Panc1 (cell line): ENCODE measurements around the gene NEK2. TPM values are rescaled to one million over a fixed set of nuclear protein-coding genes. Genes with fewer than 3 reads are reported as not detected.

ENCODE experiments used
- ATAC-seq: fragments of 200-7000 bp; cut with Tn5 transposase; 2 replicates; pipeline ENCODE4 v1.9.1; 2020; ENCODE audit warnings: mild to moderate bottlenecking, moderate library complexity
- BruUV-seq: library from RNA; stranded (reverse); fragments of 400-500 nt; replicated peaks from 2 replicates; lab custom pipeline; 2021; lab: Mats Ljungman, UMichigan
- CTCF ChIA-PET: fragments of 300-600 bp; sonication (Branson Sonifier 250); formaldehyde crosslinking; loops from one replicate; lab custom pipeline; 2022; ENCODE audit warnings: antibody characterized with exemption; lab: Charles Lee
- POLR2A ChIA-PET: fragments of 300-600 bp; sonication (Branson Sonifier 250); formaldehyde crosslinking; loops from one replicate; lab custom pipeline; 2022; ENCODE audit warnings: antibody characterized with exemption; lab: Charles Lee
- DNase-seq: peaks from one replicate; pipeline ENCODE4 v3.0.0-alpha.2; 2010; ENCODE audit warnings: low read depth, low spot score
- H3K27ac ChIP-seq: 2 replicates; pipeline ENCODE4 v1.5.1; 2011; ENCODE audit warnings: mild to moderate bottlenecking, low read length, inconsistent platforms
- H3K27me3 ChIP-seq: fragments of 200-500 bp; sonication (Bioruptor generic); 2 replicates; pipeline ENCODE4 v1.6.0; 2014; ENCODE audit warnings: low read length, inconsistent platforms; ENCODE audit not compliant: control insufficient read depth, insufficient read depth
- H3K36me3 ChIP-seq: fragments of 200-500 bp; sonication (Bioruptor generic); 2 replicates; pipeline ENCODE4 v1.5.1; 2014; ENCODE audit warnings: inconsistent platforms, mild to moderate bottlenecking, low read length, moderate library complexity; ENCODE audit not compliant: control insufficient read depth, insufficient read depth
- H3K4me1 ChIP-seq: 2 replicates; pipeline ENCODE4 v1.5.1; 2011; ENCODE audit warnings: inconsistent platforms, mild to moderate bottlenecking, low read length, moderate library complexity; ENCODE audit not compliant: control insufficient read depth, insufficient read depth
- H3K4me3 ChIP-seq, 2 experiments: 2 replicates each; pipeline ENCODE4 v1.5.1; 2011 to 2012; ENCODE audit warnings: low read depth in 2 of 2, low read length in 2 of 2, mild to moderate bottlenecking in 2 of 2, inconsistent platforms in 1 of 2, moderate library complexity in 1 of 2
- H3K9me3 ChIP-seq: fragments of 200-500 bp; sonication (Bioruptor generic); 2 replicates; pipeline ENCODE4 v1.5.1; 2014; ENCODE audit warnings: low read depth, mild to moderate bottlenecking, inconsistent platforms, low read length, moderate library complexity; ENCODE audit not compliant: control insufficient read depth, insufficient read depth
- POLR2AphosphoS5 ChIP-seq: IDR thresholded peaks from 2 replicates; pipeline ENCODE4 v1.6.1; 2012; ENCODE audit warnings: mild to moderate bottlenecking, low read depth, low read length, moderate library complexity
- SIN3A ChIP-seq: IDR thresholded peaks from 2 replicates; pipeline ENCODE4 v1.6.1; 2012; ENCODE audit warnings: low read depth, mild to moderate bottlenecking, low read length, moderate library complexity, borderline replicate concordance; ENCODE audit not compliant: insufficient read depth
- TCF7L2 ChIP-seq: IDR thresholded peaks from 2 replicates; pipeline ENCODE4 v1.6.1; 2011; ENCODE audit warnings: mild to moderate bottlenecking, low read depth, low read length, inconsistent platforms
- in situ Hi-C: cut with HindIII; loops from 2 replicates; pipeline ENCODE4 v1.10.0; 2016; ENCODE audit warnings: low sequenced_read_pairs, low pct_unique_long_range_greater_than_20kb
- intact Hi-C: fragments of 100-400 bp; cut with micrococcal nuclease; formaldehyde crosslinking; loops from one replicate; pipeline ENCODE4 v1.10.0; 2022; ENCODE audit not compliant: unreplicated experiment
- total RNA-seq: library from RNA; stranded (reverse); gene quantifications from one replicate; pipeline ENCODE4 v1.2.1, GENCODE V29; 2021; ENCODE audit not compliant: unreplicated experiment
- TF ChIP-seq, protein P1 (sequence below): fragments of 450-650 bp; IDR thresholded peaks from 2 replicates; pipeline ENCODE4 v1.5.1; 2017; ENCODE audit warnings: mild to moderate bottlenecking
- TF ChIP-seq, protein P2 (sequence below), 2 experiments: IDR thresholded peaks; 2 replicates each; pipeline ENCODE4 v1.6.1; 2011 to 2012; ENCODE audit warnings: low read depth in 2 of 2, control low read depth in 1 of 2, low read length in 1 of 2, mild to moderate bottlenecking in 1 of 2, moderate library complexity in 1 of 2; ENCODE audit not compliant: insufficient read depth in 1 of 2

The NEK2 gene
- total RNA-seq, 1 experiment from 2014 or later = 34.4 TPM

DNA sequence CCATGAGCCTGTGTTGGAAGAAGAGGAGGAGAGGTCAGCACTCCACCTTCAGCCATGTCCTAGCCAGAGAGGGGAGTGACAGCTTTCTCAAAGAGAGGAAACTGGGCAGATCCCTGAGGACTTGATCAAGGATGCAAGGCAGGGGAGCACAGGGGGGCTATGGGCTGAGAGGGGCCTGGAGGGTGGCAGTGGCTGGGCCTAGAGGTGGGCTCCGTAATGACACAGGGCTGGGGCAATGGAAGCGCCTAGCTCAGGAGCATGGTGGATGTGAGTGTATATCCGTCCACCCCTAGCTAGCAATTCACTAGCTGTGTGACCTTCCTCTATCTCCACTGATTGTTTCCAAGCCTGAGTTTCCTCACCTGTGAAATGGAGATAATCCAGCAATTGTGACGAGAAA is 32.6 kb downstream of the NEK2 start:
- intact Hi-C loops (no loop called here), in situ Hi-C loops (no loop called here)
- ChIA-PET CTCF (interaction anchor here (0.6 kb wide), 1 partner anchor 1238 kb away, joined by 3 read pairs; no protein-coding TSS in a partner anchor), POLR2A (interaction anchor here (1.5 kb wide), 1 partner anchor 10 kb away, joined by 3 read pairs; no protein-coding TSS in a partner anchor)
- no peaks in the 10 kb centered on the region for H3K36me3 ChIP-seq
- peak overlapping the region; percentile 81 for H3K27ac ChIP-seq
- H3K4me1 ChIP-seq = peaks cover 48% of the 10 kb centered on the region
- no peaks in the 10 kb centered on the region for H3K27me3 ChIP-seq
- BruUV-seq = no TSS peak
- DNase-seq (no peak), ATAC-seq (peak; percentile 28)
- H3K4me3 ChIP-seq = peak overlapping the region in 1 of 2 experiments; percentile 7; a peak in 1 of 4 replicates
- TF ChIP-seq SIN3A (no peak), TCF7L2 (no peak), POLR2AphosphoS5 (no peak)
- TF ChIP-seq, protein P1, sequence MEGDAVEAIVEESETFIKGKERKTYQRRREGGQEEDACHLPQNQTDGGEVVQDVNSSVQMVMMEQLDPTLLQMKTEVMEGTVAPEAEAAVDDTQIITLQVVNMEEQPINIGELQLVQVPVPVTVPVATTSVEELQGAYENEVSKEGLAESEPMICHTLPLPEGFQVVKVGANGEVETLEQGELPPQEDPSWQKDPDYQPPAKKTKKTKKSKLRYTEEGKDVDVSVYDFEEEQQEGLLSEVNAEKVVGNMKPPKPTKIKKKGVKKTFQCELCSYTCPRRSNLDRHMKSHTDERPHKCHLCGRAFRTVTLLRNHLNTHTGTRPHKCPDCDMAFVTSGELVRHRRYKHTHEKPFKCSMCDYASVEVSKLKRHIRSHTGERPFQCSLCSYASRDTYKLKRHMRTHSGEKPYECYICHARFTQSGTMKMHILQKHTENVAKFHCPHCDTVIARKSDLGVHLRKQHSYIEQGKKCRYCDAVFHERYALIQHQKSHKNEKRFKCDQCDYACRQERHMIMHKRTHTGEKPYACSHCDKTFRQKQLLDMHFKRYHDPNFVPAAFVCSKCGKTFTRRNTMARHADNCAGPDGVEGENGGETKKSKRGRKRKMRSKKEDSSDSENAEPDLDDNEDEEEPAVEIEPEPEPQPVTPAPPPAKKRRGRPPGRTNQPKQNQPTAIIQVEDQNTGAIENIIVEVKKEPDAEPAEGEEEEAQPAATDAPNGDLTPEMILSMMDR = no peak
- TF ChIP-seq, protein P2, sequence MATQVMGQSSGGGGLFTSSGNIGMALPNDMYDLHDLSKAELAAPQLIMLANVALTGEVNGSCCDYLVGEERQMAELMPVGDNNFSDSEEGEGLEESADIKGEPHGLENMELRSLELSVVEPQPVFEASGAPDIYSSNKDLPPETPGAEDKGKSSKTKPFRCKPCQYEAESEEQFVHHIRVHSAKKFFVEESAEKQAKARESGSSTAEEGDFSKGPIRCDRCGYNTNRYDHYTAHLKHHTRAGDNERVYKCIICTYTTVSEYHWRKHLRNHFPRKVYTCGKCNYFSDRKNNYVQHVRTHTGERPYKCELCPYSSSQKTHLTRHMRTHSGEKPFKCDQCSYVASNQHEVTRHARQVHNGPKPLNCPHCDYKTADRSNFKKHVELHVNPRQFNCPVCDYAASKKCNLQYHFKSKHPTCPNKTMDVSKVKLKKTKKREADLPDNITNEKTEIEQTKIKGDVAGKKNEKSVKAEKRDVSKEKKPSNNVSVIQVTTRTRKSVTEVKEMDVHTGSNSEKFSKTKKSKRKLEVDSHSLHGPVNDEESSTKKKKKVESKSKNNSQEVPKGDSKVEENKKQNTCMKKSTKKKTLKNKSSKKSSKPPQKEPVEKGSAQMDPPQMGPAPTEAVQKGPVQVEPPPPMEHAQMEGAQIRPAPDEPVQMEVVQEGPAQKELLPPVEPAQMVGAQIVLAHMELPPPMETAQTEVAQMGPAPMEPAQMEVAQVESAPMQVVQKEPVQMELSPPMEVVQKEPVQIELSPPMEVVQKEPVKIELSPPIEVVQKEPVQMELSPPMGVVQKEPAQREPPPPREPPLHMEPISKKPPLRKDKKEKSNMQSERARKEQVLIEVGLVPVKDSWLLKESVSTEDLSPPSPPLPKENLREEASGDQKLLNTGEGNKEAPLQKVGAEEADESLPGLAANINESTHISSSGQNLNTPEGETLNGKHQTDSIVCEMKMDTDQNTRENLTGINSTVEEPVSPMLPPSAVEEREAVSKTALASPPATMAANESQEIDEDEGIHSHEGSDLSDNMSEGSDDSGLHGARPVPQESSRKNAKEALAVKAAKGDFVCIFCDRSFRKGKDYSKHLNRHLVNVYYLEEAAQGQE (IDR thresholded peaks at IDR 0.05; ENCODE audit: insufficient read depth in 1 of 2, low read depth in 2 of 2, low read length in 1 of 2) = no peak
- no peaks in the 10 kb centered on the region for H3K9me3 ChIP-seq

DNA sequence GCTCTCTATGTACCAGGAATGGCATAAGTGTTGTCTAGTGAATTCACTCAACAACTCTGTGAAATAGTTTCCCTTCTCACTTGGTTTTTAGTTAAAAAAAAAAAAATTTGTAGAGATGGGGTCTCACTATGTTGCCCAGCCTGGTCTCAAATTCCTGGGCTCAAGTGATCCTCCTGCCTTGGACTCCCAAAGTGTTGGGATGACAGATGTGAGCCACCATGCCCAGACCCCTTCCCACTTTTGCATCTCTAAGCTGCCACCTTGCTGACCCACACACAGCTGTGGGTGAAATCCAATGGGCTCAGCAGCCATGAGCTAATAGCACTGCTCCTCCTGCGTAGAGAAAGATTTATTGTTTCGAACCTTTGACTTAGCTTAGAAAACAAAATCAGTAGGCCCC is 33.5 kb downstream of the NEK2 start:
- POLR2A ChIA-PET = interaction anchor here (0.5 kb wide), 1 partner anchor 17 kb away, joined by 5 read pairs; no protein-coding TSS in a partner anchor
- TF ChIP-seq, protein P2 (IDR thresholded peaks at IDR 0.05; ENCODE audit: insufficient read depth in 1 of 2, low read depth in 2 of 2, low read length in 1 of 2) = no peak
- no peak for TF ChIP-seq SIN3A
- no peak for TF ChIP-seq TCF7L2
- TF ChIP-seq POLR2AphosphoS5 = no peak
- TF ChIP-seq, protein P1 = no peak

More for the DNA sequence above, 33.5 kb downstream of the NEK2 start:
- no peaks in the 10 kb centered on the region for H3K9me3 ChIP-seq
- CTCF ChIA-PET = interaction anchor here (0.8 kb wide), 1 partner anchor 10 kb away, joined by 3 read pairs; no protein-coding TSS in a partner anchor
- peaks cover 42% of the 10 kb centered on the region for H3K4me1 ChIP-seq
- DNase-seq = no peak
- no peaks in the 10 kb centered on the region for H3K36me3 ChIP-seq
- intact Hi-C loops (no loop called here), in situ Hi-C loops (no loop called here)
- H3K4me3 ChIP-seq = no peak overlapping the region
- peak overlapping the region; percentile 81 for H3K27ac ChIP-seq
- no TSS peak for BruUV-seq
- H3K27me3 ChIP-seq = no peaks in the 10 kb centered on the region
- ATAC-seq = no peak
